GM03348 (cell line): ENCODE data around the gene UBE2C.

Experiments
- DNase-seq: peaks from one replicate; pipeline ENCODE4 v3.0.0; 2012; ENCODE audit warnings: low spot score

Gene UBE2C

DNA sequence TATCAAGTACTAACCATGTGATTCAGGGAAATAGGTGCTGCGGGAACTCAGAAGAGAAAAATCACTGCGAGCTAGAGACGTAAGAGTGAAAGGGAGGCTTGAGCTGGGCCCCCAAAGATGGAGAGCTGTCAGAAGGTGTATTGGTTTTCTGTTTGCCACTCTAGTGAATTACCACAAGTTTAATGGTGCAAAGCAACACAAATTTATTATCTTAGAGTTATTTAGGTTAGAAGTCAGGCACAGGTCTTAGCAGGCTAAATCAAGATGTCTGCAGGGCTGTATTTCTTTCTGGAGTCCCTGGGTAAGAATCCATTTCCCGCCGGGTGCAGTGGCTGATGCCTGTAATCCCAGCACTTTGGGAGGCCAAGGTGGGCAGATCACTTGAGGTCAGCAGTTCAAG is 47.5 kb downstream of the UBE2C start:
- no peak for DNase-seq

DNA sequence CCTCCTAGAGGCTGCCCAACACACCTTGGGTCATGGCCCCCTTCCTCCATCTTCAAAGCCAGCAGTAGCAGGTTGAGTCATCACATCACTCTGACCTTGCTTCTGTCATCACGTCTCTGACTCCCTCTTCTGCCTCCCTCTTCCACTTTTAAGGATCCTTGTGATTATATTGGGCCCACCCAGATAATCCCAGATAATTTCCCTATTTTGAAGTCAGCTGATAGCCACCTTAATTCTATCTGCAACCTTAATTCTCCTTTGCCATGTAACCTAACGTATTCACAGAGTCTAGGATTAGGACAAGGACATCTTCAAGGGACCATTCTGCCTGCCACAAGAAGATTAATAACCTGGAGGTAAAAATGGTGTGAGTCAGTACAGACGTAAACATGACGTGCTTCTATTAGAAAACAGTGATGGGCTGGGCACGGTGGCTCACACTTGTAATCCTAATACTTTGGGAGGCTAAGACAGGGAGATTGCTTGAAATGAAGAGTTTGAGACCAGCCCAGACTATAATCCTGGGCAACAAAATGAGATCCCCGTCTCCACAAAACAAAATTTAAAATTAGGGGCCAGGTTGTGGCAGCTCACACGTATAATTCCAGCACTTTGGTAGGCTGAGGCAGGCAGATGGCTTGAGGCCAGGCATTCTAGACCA is 48.2 kb downstream of the UBE2C start:
- DNase-seq: no peak

DNA sequence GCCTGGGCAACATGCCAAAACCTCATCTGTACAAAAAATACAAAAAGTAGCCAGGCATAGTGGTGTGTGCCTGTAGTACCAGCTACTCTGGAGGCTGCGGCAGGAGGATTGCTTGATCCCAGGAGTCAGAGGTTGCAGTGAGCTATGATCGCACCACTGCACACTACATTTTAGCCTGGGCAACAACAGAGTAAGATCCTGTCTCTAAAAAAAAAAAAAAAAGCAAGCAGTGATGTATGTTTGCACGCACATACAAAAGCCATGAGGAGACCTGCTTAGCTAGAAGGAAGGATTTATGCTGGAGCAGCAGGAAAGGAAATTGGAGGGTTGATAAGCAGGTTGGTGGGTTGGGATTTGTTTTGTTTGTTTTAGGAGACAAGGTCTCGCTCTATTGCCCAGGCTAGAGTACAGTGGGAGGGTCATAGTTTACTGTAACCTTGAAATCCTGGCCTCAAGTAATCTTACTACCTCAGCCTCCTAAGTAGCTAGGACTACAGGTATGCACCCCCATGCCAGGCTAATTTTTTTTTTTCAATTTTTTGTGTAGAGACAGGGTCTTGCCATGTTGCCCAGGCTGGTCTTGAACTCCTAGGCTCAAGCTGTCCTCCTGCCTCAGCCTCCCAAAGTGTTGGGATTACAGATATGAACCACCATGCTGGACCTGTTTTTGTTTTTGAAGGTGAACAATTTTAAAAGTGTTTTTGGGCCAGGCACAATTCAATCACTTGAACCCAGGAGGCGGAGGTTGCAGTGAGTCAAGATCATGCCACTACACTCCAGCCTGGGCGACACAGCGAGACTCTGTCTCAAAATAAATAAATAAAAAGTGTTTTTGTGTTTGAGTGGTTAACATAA is 49.0 kb downstream of the UBE2C start:
- no peak for DNase-seq

DNA sequence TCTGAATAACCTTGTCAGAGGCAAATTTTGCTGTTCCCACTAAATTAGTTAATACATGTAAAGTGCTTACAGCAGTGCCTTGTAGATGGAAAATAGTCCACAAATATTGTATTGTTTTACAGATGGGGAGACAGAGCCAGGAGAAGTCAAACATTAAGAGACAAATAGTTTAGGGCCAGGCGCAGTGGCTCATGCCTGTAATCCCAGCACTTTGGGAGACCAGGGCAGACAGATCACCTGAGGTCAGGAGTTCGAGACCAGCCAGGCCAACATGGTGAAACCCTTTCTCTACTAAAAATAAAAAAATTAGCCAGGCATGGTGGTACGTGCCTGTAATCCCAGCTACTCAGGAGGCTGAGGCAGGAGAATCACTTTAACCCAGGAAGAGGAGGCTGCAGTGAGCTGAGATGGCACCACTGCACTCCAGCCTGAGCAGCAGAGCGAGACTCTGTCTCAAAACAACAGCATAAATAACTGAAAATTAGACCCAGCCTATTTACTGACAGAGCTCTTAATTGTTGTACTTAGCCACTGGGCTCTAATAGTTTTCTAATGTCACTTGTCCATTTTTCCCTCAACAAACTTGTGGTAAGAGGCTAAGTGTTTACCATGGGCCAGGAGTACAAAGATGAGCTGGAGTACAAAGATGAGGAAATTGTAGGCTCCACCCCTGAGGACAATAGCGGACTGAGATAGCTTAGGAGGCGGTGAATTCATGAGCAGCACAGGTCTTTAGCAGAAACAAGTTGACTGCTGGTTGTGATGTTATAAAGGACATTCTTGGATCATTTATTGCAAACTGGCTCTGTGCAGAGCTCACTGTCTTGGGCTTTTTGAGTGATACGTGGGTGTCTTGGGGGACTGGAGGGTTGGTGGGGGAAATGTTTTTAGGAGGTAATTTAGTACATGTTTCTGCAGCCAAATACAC is 51.4 kb downstream of the UBE2C start:
- DNase-seq: no peak

DNA sequence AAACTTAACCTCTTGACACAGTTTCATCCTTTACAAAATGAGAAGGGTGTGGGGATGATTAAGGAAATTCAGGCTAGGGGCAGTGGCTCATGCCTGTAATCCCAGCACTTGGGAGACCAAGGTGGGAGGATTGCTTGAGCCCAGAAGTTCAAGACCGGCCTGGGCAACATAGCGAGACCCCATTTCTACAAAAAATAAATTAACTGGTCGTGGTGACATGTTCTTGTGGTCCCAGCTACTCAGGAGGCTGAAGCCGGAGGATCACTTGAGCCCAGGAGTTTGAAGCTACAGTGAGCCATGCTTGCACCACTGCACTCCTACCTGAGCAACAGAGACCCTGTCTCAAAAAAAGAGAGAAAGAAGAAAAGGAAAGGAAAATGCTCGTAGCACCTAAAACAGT is 54.0 kb downstream of the UBE2C start:
- DNase-seq: no peak
